ENCODE data around the gene C1QTNF1. TPM values are rescaled to one million over a fixed set of nuclear protein-coding genes. Genes with fewer than 3 reads are reported as not detected.

C1QTNF1 gene
- total and polyA plus RNA-seq, 9 of the 15 experiments (the other 6 are each of a cell fraction or from before 2014, with no cell fraction given): 0.09 TPM; not detected in 8

- H3K9me1 ChIP-seq (ENCODE audit: control insufficient read depth, insufficient read depth, low read length): peaks cover 3% of the 10 kb centered on the region
- peaks cover 81% of the 10 kb centered on the region; the same call in 1 of the 3 replicates for H3K36me3 ChIP-seq (ENCODE audit: control insufficient read depth, insufficient read depth, low read length)
- no peak for FAIRE-seq
- in situ Hi-C loops (cut with MboI): no loop called here
- H3K27ac ChIP-seq (ENCODE audit: extremely low read depth, low read depth, low read length): no peak overlapping the region
- H2AFZ ChIP-seq (ENCODE audit: low read depth, low read length): no peak overlapping the region
- ChIA-PET POLR2A (interaction anchor here (0.6 to 1.6 kb wide), 5 partner anchors 10 to 588 kb away, joined by 3 to 4 read pairs (median 3); no protein-coding TSS in a partner anchor), CTCF (ENCODE audit: low intra/inter-chr PET ratio) (interaction anchor here (0.7 to 2.5 kb wide), 4 partner anchors 18 to 306 kb away, joined by 3 to 15 read pairs (median 5); no protein-coding TSS in a partner anchor)
- no peaks in the 10 kb centered on the region for H3K27me3 ChIP-seq (ENCODE audit: control insufficient read depth in 2 of 2, insufficient read depth in 2 of 2, low read length in 2 of 2)
- peaks cover 0 to 30% of the 10 kb centered on the region in 2 experiments; a peak in 2 of 5 replicates for H3K4me1 ChIP-seq (replicated peaks in 1 of 2; ENCODE audit: control insufficient read depth in 2 of 2, insufficient read depth in 2 of 2, low read length in 2 of 2)
- H3K79me2 ChIP-seq (ENCODE audit: control insufficient read depth, insufficient read depth, low read length): no peaks in the 10 kb centered on the region
- H3K9me3 ChIP-seq (replicated peaks; ENCODE audit: control insufficient read depth, insufficient read depth, low read depth, low read length): no peaks in the 10 kb centered on the region
- no peak overlapping the region for H3K4me2 ChIP-seq (ENCODE audit: insufficient read depth, low read length)
- BruUV-seq (replicated peaks): no TSS peak
- 56% methylated on average over 28 of the region's 41 CpGs for WGBS (ENCODE audit: insufficient coverage, low coverage, missing lambda C conversion rate)
- H3K4me3 ChIP-seq: no peak overlapping the region
- DNase-seq (ENCODE audit: extremely low read depth in 1 of 4, low spot score in 3 of 4): peak; percentile 66 to 84 (median 82)
- intact Hi-C loops (cut with micrococcal nuclease): loop anchor here (2.0 to 5.0 kb wide), 2 partner anchors 18 to 35 kb away; no protein-coding TSS in a partner anchor
- peak; percentile 91 for ATAC-seq
- H3K9ac ChIP-seq (ENCODE audit: insufficient read depth in 1 of 2, low read depth in 2 of 2, low read length in 2 of 2): no peak overlapping the region
- H4K20me1 ChIP-seq (replicated peaks; ENCODE audit: control insufficient read depth, insufficient read depth, low read length): peaks cover 15% of the 10 kb centered on the region
- TF ChIP-seq KAT7 (CRISPR knock-in tag; IDR thresholded peaks at IDR 0.05; ENCODE audit: borderline replicate concordance) (no peak), RAD21 (CRISPR knock-in tag; conservative IDR thresholded peaks at IDR 0.05 in 1 of 2, IDR thresholded peaks at IDR 0.05 in 1 of 2) (peak; percentile 33 to 70), ZNF511 (CRISPR knock-in tag; IDR thresholded peaks at IDR 0.05) (no peak), C11orf30 (IDR thresholded peaks at IDR 0.05; ENCODE audit: low read depth) (no peak), ZNF445 (CRISPR knock-in tag; IDR thresholded peaks at IDR 0.05; ENCODE audit: low read depth) (no peak), MEF2A (IDR thresholded peaks at IDR 0.05; ENCODE audit: control insufficient read depth, low read depth, low read length) (no peak), CREM (IDR thresholded peaks at IDR 0.05; ENCODE audit: low read depth) (peak; percentile 49; the same call in 1 of the 2 replicates), ZBTB12 (CRISPR knock-in tag; IDR thresholded peaks at IDR 0.05) (no peak), CTBP1 (IDR thresholded peaks at IDR 0.05; ENCODE audit: borderline replicate concordance) (peak; percentile 22; the same call in 1 of the 2 replicates), NR2C1 (IDR thresholded peaks at IDR 0.05) (no peak), NR2C1 (tag; IDR thresholded peaks at IDR 0.05) (no peak), FOXO4 (CRISPR knock-in tag; IDR thresholded peaks at IDR 0.05) (no peak), USF2 (CRISPR knock-in tag; IDR thresholded peaks at IDR 0.05) (no peak), ILK (tag; IDR thresholded peaks at IDR 0.05; ENCODE audit: borderline replicate concordance, low read depth) (no peak)
Measured at GRCh38 chr17:79082311-79083190, 58.6 kb downstream of the C1QTNF1 start.

Data from K562 (cell line).